C4-2B (cell line): Measurements from ENCODE around the gene EIF4G2.

Source experiments
- H3K27ac ChIP-seq: fragments of 450-650 bp; 2 replicates; pipeline ENCODE4 v1.5.1; 2017
- CTCF ChIP-seq: fragments of 450-650 bp; conservative IDR thresholded peaks from 2 replicates; pipeline ENCODE4 v1.5.1; 2017; ENCODE audit warnings: mild to moderate bottlenecking
- ZFX ChIP-seq: fragments of 450-650 bp; IDR thresholded peaks from 2 replicates; pipeline ENCODE4 v1.6.1; 2017

EIF4G2 gene

GRCh38 chr11:10770626-10771254 is 38.0 kb downstream of the EIF4G2 start:
- TF ChIP-seq CTCF (peak; percentile 94), ZFX (no peak)
- H3K27ac ChIP-seq: no peak overlapping the region

DNA sequence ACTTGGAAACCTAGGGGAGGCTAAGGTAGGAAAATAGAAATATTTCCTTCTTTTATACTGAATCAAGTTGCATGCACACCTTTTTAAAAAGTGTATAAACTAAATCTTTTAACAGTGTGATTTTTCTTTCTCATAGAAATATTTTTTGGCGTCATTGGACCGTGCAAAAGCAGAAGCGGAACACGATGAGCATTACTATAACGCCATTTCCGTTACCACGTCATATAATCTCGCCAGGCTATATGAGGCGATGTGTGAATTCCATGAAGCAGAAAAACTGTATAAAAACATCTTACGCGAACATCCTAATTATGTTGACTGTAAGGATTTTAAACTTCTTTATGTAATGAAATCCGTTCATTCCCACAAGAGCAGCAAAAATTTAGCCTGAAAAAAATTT is 44.3 kb downstream of the EIF4G2 start:
- TF ChIP-seq CTCF (no peak), ZFX (no peak)
- H3K27ac ChIP-seq: no peak overlapping the region

DNA sequence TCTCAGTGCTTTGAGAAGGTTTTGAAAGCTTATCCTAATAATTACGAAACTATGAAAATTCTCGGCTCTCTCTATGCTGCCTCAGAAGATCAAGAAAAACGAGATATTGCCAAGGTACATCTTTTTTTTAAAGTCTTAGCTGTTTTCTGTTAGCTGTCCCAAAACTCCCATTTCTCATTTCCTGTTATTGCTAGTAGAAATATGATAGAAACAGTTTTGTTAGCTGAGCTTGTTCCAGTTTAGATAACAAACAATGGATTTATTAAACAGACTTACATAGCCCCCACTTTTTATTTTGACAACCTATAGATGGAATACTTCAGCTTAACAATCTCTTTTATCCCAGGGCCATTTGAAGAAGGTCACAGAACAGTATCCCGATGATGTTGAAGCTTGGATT is 45.0 kb downstream of the EIF4G2 start:
- no peak overlapping the region for H3K27ac ChIP-seq
- TF ChIP-seq ZFX: no peak
- TF ChIP-seq CTCF: no peak

- no peak overlapping the region for H3K27ac ChIP-seq
- TF ChIP-seq CTCF (no peak), ZFX (no peak)
Measured at GRCh38 chr11:10762913-10763421, 45.8 kb downstream of the EIF4G2 start.

DNA sequence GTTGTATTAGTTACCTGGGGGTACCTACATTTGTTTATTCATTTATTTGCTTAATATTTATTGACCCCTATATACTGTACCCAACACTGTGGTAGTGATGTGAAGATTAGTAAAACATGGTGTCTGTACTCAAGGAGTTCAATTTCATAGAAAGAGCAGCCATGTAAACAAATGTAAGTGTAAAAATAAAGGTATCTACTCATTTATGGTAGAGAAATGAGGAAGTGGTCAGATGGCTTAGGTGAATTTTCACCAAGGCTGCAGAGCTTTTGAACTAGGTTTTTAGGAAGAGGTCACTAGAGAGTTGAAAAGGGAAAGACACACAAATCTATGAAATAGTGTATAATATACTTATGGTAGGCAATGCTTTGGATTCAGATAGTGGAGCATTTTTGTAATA is 46.5 kb downstream of the EIF4G2 start:
- no peak for TF ChIP-seq ZFX
- TF ChIP-seq CTCF: no peak
- no peak overlapping the region for H3K27ac ChIP-seq

DNA sequence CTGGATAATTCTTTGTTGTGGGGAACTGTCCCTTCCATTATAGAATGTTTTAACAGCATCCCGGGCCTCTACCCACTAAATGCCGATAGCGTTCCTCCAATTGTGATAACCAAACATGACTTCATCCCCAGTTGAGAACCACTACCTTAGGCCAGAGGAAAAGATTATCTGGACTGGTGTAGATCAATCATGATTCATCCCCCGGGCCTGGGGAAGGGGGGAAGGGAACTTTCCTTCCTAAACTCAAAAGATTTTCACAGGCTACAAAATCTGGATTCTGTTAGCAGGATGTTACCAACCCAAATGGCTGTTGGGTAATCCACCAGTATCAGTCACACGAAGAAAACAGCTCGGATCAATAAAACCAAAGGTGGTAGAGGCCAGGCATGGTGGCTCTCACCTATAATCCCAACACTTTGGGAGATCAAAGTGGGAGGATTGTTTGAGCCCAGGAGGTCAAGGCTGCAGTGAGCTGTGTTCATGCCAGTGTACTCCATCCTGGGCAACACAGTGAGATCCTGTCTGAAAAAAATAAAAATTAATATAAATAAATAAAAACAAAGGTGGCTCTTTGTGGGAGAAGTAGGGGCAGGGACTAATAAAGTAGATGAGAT is 47.5 kb downstream of the EIF4G2 start:
- TF ChIP-seq CTCF (no peak), ZFX (no peak)
- no peak overlapping the region for H3K27ac ChIP-seq

- no peak overlapping the region for H3K27ac ChIP-seq
- no peak for TF ChIP-seq ZFX
- peak; percentile 69 for TF ChIP-seq CTCF
Measured at GRCh38 chr11:10758957-10759356, 49.8 kb downstream of the EIF4G2 start.
